SK-N-SH (cell line): ENCODE results near the gene NTPCR.

Experiments
- CTCF ChIP-seq: fragments of 200-600 bp; sonication (generic); IDR thresholded peaks from 2 replicates; pipeline ENCODE4 v1.6.1; 2017; ENCODE audit warnings: antibody characterized with exemption, mild to moderate bottlenecking, moderate library complexity
- IRF3 ChIP-seq: fragments of 150-350 bp; IDR thresholded peaks from 2 replicates; pipeline ENCODE4 v1.6.1; 2016; ENCODE audit warnings: mild to moderate bottlenecking, low read depth, low read length
- NFIC ChIP-seq: IDR thresholded peaks from 2 replicates; pipeline ENCODE4 v1.4.0; 2012; ENCODE audit warnings: borderline replicate concordance
- USF1 ChIP-seq: IDR thresholded peaks from 2 replicates; pipeline ENCODE4 v1.4.0; 2012; ENCODE audit warnings: low read depth, borderline replicate concordance
- USF2 ChIP-seq: fragments of 150-350 bp; IDR thresholded peaks from 2 replicates; pipeline ENCODE4 v1.6.1; 2017; ENCODE audit warnings: antibody characterized with exemption, low read length, low read depth, borderline replicate concordance
- ZBTB33 ChIP-seq: IDR thresholded peaks from 2 replicates; pipeline ENCODE4 v1.4.0; 2012; ENCODE audit warnings: low read depth, borderline replicate concordance

- TF ChIP-seq CTCF, result no peak
- TF ChIP-seq NFIC, result no peak
- TF ChIP-seq ZBTB33, result no peak
- TF ChIP-seq IRF3, result no peak
- no peak for TF ChIP-seq USF2
- TF ChIP-seq USF1, result no peak
Measured at GRCh38 chr1:233006541-233006973, 56.1 kb downstream of the NTPCR start.
